SJSA1 (cell line): ENCODE data around the gene STUB1. TPM values are rescaled to one million over a fixed set of nuclear protein-coding genes. Genes with fewer than 3 reads are reported as not detected.

ENCODE experiments used
- DNase-seq, 2 experiments: peaks; one replicate each; pipeline ENCODE4 v3.0.0-alpha.2; 2015 to 2020; ENCODE audit warnings: low spot score in 2 of 2, low read depth in 1 of 2
- H3K27ac ChIP-seq: fragments of 250-450 bp; sonication (Bioruptor Pico); 2 replicates; pipeline ENCODE4 v1.5.1; 2020; ENCODE audit warnings: mild to moderate bottlenecking, moderate library complexity
- H3K27me3 ChIP-seq: fragments of 250-450 bp; sonication (Bioruptor Pico); replicated peaks from 2 replicates; pipeline ENCODE4 v1.5.1; 2020; ENCODE audit warnings: mild to moderate bottlenecking, moderate library complexity
- H3K36me3 ChIP-seq: fragments of 250-450 bp; sonication (Bioruptor Pico); 2 replicates; pipeline ENCODE4 v1.5.1; 2020; ENCODE audit warnings: mild to moderate bottlenecking
- H3K4me1 ChIP-seq: fragments of 250-450 bp; sonication (Bioruptor Pico); replicated peaks from 2 replicates; pipeline ENCODE4 v1.6.1; 2021; ENCODE audit warnings: mild to moderate bottlenecking
- H3K4me3 ChIP-seq: fragments of 250-450 bp; sonication (Bioruptor Pico); 2 replicates; pipeline ENCODE4 v1.5.1; 2020; ENCODE audit warnings: mild to moderate bottlenecking
- H3K9me3 ChIP-seq: fragments of 250-450 bp; sonication (Bioruptor Pico); replicated peaks from 2 replicates; pipeline ENCODE4 v1.5.1; 2020; ENCODE audit warnings: mild to moderate bottlenecking
- total RNA-seq: library from RNA; depleted of rRNA; stranded (reverse); fragments of >200 nt; shearing (Covaris generic); gene quantifications from 2 replicates; pipeline ENCODE4 v1.2.3, GENCODE V29; 2014; rRNA removed

The STUB1 gene
- total RNA-seq, result 150 and 253 TPM in 2 replicates

DNA sequence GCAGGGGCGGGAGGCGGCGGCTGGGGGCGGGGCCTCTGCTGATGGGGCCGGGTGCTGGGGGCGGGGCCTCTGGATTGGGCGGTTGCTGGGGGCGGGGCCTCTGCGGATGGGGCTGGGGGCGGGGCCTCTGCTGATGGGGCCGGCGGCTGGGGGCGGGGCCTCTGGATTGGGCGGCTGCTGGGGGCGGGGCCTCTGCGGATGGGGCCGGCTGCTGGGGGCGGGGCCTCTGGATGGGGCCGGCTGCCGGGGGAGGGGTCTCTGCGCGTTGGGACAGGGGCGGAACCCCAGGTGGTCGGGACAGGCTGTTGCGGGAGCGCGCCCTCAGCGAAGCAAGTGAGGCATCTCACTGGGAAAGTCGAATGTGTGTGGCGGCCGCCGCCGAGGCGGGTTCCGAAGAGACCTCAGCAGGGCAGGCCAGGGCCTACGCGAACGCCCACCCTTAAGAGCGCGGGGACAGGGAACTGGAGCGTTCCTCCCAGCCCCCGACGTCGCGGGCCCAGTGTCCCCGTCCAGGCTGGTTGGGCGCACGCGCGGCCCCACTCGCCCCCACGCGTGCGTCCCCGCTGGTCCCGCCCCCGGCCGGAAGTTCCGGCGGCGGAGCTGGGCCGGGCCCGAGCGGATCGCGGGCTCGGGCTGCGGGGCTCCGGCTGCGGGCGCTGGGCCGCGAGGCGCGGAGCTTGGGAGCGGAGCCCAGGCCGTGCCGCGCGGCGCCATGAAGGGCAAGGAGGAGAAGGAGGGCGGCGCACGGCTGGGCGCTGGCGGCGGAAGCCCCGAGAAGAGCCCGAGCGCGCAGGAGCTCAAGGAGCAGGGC, at the start of gene STUB1:
Gene STUB1, plus strand, starts transcription at position 597 of the 811 bp plus-strand sequence. Its CDS starts 116 bp downstream, at position 713.
- H3K27ac ChIP-seq, result peak within 1 kb of the TSS; percentile 70
- DNase-seq, result peak; percentile 90
- peaks cover 47% of the 10 kb centered on the region for H3K36me3 ChIP-seq
- peaks cover 46% of the 10 kb centered on the region for H3K4me1 ChIP-seq
- H3K4me3 ChIP-seq, result peak within 1 kb of the TSS; percentile 99
- H3K9me3 ChIP-seq, result peaks cover 5% of the 10 kb centered on the region
- no peaks in the 10 kb centered on the region for H3K27me3 ChIP-seq

DNA sequence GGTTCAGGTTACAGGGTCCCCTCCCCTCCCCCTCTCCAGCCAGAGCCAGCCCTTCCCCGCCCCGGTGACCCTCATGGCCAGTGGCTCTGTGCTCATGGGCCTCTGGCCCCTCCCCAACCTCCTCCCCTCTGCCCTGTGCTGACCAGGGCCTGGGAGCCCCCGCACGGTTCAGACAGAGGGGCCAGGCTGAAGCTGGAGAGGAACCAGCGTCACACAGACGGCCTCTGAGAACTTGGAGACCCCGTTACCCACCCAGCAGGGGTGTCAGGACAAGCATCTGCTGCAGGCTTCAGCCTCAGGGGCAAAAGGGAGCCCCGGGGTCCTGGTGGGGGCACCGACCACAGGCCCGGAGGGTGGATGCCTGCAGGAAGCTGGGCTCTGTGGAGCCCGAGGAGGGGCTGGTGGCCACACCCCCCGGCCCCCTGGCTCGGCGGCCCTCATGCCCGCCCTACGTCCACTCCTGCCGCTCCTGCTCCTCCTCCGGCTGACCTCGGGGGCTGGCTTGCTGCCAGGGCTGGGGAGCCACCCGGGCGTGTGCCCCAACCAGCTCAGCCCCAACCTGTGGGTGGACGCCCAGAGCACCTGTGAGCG, 49.3 kb upstream of the STUB1 start, which contains the start of gene WFIKKN1:
Gene WFIKKN1, plus strand, starts transcription at position 171 of the 591 bp plus-strand sequence. Its CDS starts 269 bp downstream, at position 440.
- no peaks in the 10 kb centered on the region for H3K27me3 ChIP-seq
- H3K4me1 ChIP-seq, result peaks cover 34% of the 10 kb centered on the region
- no peak within 1 kb of the TSS for H3K4me3 ChIP-seq
- H3K27ac ChIP-seq, result no peak within 1 kb of the TSS
- no peak for DNase-seq
- H3K36me3 ChIP-seq, result peaks cover 25% of the 10 kb centered on the region
- H3K9me3 ChIP-seq, result no peaks in the 10 kb centered on the region

DNA sequence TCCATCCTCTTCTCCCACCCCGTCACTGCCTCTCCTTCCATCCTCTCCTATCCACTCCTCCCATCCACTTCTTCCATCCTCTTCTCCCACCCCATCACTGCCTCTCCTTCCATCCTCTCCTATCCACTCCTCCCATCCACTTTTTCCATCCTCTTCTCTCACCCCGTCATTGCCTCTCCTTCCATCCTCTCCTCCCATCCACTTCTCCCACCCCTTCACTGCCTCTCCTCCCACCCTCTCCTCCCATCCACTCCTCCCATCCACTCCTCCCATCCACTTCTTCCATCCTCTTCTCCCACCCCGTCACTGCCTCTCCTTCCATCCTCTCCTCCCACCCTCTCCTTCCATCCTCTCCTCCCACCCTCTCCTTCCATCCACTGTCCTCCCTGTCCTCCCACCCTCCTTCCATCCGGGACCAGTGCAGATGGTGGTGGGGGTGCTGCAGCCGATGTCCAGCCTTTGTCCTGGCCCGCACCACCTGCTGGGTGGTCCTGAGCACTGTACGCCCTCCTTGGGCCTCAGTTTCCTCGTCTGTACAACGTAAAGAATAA, 48.3 kb upstream of the STUB1 start:
- Histone ChIP-seq H3K27ac (no peak overlapping the region), H3K4me3 (no peak overlapping the region), H3K4me1 (peaks cover 31% of the 10 kb centered on the region), H3K9me3 (no peaks in the 10 kb centered on the region), H3K27me3 (no peaks in the 10 kb centered on the region), H3K36me3 (peaks cover 19% of the 10 kb centered on the region)
- no peak for DNase-seq

DNA sequence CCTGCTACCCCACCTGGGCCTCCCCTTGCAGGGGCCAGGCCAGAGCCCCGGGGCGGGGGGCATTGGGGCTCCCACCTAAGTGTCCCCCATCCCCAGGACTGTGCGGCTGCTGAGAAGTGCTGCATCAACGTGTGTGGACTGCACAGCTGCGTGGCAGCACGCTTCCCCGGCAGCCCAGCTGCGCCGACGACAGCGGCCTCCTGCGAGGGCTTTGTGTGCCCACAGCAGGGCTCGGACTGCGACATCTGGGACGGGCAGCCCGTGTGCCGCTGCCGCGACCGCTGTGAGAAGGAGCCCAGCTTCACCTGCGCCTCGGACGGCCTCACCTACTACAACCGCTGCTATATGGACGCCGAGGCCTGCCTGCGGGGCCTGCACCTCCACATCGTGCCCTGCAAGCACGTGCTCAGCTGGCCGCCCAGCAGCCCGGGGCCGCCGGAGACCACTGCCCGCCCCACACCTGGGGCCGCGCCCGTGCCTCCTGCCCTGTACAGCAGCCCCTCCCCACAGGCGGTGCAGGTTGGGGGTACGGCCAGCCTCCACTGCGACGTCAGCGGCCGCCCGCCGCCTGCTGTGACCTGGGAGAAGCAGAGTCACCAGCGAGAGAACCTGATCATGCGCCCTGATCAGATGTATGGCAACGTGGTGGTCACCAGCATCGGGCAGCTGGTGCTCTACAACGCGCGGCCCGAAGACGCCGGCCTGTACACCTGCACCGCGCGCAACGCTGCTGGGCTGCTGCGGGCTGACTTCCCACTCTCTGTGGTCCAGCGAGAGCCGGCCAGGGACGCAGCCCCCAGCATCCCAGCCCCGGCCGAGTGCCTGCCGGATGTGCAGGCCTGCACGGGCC, 47.5 kb upstream of the STUB1 start:
- Histone ChIP-seq H3K4me1 (peaks cover 28% of the 10 kb centered on the region), H3K27me3 (no peaks in the 10 kb centered on the region), H3K27ac (no peak overlapping the region), H3K4me3 (no peak overlapping the region), H3K36me3 (peaks cover 14% of the 10 kb centered on the region), H3K9me3 (no peaks in the 10 kb centered on the region)
- DNase-seq, result no peak

DNA sequence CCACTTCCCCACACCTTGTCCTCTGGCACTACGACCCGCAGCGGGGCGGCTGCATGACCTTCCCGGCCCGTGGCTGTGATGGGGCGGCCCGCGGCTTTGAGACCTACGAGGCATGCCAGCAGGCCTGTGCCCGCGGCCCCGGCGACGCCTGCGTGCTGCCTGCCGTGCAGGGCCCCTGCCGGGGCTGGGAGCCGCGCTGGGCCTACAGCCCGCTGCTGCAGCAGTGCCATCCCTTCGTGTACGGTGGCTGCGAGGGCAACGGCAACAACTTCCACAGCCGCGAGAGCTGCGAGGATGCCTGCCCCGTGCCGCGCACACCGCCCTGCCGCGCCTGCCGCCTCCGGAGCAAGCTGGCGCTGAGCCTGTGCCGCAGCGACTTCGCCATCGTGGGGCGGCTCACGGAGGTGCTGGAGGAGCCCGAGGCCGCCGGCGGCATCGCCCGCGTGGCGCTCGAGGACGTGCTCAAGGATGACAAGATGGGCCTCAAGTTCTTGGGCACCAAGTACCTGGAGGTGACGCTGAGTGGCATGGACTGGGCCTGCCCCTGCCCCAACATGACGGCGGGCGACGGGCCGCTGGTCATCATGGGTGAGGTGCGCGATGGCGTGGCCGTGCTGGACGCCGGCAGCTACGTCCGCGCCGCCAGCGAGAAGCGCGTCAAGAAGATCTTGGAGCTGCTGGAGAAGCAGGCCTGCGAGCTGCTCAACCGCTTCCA, 46.7 kb upstream of the STUB1 start:
- Histone ChIP-seq H3K4me1 (peaks cover 26% of the 10 kb centered on the region), H3K4me3 (no peak overlapping the region), H3K27ac (no peak overlapping the region), H3K9me3 (no peaks in the 10 kb centered on the region), H3K27me3 (no peaks in the 10 kb centered on the region), H3K36me3 (peaks cover 13% of the 10 kb centered on the region)
- DNase-seq, result no peak

DNA sequence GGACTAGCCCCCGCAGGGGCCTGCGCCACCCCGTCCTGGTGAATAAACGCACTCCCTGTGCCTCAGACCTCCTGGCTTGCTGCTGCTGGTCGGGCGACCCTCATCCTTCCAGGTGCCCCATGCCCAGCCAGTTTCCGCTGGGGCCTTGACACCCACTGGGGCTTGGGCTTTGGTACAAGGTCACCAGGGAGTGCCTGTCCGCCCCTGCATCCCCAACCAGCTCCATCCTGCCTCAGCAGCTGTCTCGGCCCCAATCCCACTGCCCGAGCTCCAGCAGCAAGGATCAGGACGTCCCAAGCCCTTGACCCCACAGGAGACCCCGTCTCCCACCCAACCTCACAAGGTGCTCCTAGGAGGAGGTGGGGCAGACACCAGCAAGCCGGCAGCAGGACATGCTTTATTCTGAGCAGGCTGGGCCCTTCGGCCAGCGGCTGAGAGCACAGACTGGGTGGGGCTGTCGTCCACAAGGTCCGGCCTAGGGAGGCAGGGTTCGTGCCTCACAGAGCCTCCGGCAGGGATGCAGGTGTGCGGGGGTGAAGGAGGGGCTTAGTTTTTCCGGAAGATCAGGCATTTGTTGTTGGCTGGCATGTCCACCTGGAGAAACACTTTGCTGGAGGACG, 46.0 kb upstream of the STUB1 start:
- Histone ChIP-seq H3K36me3 (peaks cover 13% of the 10 kb centered on the region), H3K4me1 (peaks cover 26% of the 10 kb centered on the region), H3K4me3 (no peak overlapping the region), H3K27me3 (no peaks in the 10 kb centered on the region), H3K9me3 (no peaks in the 10 kb centered on the region), H3K27ac (no peak overlapping the region)
- no peak for DNase-seq

DNA sequence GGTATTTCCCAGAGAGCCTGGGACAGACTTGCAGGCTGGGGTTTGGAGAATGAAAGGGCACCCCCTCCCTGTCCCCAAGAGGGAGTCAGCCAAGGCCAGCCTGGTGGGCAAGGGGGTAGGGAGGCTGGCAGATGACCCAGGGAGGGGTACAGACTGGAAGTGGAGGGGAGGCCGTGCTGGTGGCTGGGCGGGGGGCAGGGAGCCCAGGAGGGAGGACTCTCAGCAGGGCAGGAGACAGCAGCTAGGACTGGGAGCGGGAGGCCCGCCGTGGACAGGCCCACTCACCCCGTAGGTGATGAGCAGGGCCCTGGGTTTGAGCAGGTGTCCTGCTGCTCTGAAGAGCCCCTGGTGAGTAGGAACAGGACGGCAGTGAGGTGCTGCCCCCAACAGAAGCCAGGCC, 45.2 kb upstream of the STUB1 start:
- H3K9me3 ChIP-seq, result no peaks in the 10 kb centered on the region
- peaks cover 13% of the 10 kb centered on the region for H3K36me3 ChIP-seq
- no peaks in the 10 kb centered on the region for H3K27me3 ChIP-seq
- no peak for DNase-seq
- H3K4me3 ChIP-seq, result peak overlapping the region; percentile 65; the same call in 1 of the 2 replicates
- H3K27ac ChIP-seq, result no peak overlapping the region
- peaks cover 26% of the 10 kb centered on the region for H3K4me1 ChIP-seq

DNA sequence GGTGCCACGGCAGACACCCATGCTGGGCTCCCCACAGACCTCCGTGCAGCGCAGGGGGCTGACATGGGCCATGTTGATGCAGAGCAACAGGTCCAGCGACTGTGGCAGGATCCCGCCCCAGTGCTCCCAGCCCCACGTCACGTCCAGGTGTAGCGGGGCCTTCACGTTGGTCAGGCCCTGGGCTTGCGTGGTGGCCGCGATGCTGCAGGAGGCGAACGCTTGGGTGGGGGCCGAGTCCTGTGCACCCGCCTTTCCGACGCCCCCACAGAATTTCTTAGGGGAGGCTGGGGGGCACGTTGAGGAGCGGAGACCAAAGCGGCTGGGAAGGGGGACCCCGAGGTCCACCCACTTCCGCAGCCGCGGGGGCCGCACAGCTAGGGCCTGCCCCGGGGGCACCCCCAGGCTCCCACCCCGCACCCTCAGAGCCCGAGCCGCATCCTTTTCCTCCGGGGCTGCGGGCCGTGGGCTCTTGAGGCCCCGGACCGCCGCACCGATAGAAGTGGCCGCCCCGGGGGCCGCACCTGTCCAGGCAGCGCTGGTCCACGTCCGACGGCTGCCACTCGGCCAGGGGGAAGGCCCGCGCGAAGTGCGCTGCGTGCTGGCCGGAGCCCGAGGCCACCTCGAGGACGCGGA, 44.5 kb upstream of the STUB1 start:
- no peak for DNase-seq
- no peak overlapping the region for H3K27ac ChIP-seq
- H3K4me1 ChIP-seq, result peaks cover 26% of the 10 kb centered on the region
- peaks cover 13% of the 10 kb centered on the region for H3K36me3 ChIP-seq
- no peaks in the 10 kb centered on the region for H3K9me3 ChIP-seq
- H3K4me3 ChIP-seq, result peak overlapping the region; percentile 65
- no peaks in the 10 kb centered on the region for H3K27me3 ChIP-seq

DNA sequence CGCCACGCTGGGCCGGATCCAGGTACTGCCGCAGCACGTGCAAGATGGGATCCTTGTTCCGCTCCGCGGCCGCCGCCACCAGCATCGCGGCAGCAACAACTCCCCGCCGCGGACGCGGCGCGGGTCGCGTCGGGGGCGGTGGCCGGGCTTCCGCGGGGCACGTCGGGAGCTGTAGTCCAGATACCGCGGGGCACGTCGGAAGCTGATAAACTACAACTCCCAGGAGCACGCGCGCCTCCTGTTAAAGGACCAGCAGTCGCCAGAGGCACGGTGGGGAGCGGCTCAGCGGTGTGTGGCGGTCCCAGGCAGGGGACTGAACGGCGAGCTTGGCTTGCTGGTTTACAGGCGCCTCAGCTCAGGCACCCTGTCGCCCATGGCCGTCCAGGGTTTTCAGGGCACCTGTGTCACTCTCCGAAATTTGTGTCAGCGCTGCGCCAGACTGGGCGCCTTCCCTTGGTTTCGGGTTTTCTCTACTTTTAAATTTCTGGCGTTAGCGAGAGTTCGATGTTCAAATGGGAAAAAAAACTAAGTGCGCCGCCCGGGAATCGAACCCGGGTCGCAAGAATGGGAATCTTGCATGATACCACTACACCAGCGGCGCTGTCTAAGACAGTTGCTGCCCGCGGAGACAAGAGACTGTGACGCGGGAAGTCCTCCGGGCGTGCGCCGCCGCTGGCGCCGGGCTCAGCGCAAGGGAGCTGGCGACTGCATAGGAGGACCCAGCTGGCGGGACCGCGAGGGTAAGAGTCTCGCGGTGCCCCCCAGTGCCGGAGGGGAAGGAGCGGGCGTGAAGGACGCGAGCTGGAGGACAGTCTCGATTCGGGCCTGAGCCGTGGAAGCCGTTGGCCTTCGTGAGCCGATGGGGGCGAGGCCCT, 43.8 kb upstream of the STUB1 start, which contains the start of gene METTL26:
Gene METTL26, minus strand, starts transcription at position 100 of the 875 bp plus-strand sequence. Its CDS starts 15 bp downstream, at position 85.
- H3K27ac ChIP-seq, result peak within 1 kb of the TSS; percentile 81
- peak within 1 kb of the TSS; percentile 65 for H3K4me3 ChIP-seq
- peaks cover under 1% of the 10 kb centered on the region; the same call in 1 of the 2 replicates for H3K9me3 ChIP-seq
- peaks cover 13% of the 10 kb centered on the region for H3K36me3 ChIP-seq
- peak; percentile 96 to 97 for DNase-seq
- H3K4me1 ChIP-seq, result peaks cover 23% of the 10 kb centered on the region
- no peaks in the 10 kb centered on the region for H3K27me3 ChIP-seq

DNA sequence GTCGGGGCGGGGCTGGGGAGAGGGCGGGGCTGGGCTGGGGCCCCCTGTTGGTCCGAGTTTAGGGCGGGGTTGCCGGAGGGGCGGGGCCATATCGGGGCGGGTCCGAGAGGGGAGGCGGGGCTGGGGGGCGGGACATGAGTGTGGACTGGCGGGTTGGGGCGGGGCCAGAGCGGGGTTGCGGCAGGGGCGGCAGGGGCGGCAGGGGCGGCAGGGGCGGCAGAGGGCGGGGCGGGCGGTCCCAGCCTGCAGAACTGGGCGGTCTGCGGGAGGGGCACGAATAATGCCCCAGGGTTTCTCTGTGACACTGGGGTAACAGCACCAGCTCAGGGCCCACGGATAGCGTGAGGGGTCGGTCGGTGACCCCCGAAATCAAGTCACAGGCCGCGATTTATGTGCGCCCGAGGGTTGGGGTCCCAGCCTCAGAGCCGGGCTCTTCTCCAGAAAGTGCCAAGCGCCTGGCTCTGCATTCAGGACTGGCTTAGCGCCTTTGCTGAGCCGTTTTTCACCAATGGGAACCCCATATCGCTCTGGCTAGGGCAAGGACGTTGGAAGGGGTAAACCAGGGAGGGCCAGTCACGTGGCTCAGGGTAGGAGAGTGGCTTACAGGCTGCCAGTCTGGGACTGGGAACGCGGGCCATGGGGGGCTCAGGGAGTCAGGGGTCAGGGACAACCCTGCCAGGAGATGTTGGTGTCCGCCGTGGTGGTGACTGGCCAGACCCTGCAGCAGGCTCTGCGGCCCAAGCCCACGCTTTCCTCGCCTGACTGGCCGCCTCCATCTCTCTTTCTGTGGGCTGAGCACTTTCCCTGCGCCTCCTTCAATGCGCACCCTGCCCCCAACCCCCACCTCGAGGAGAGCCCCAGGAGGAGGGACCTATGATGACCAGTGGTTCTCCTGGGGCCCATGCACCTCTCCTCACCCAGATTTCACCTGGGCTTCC, 42.9 kb upstream of the STUB1 start:
- DNase-seq, result peak in 1 of 2 experiments; percentile 92
- Histone ChIP-seq H3K27ac (peak overlapping the region; percentile 81), H3K4me3 (peak overlapping the region; percentile 65), H3K36me3 (peaks cover 13% of the 10 kb centered on the region), H3K4me1 (peaks cover 32% of the 10 kb centered on the region), H3K27me3 (peaks cover 8% of the 10 kb centered on the region), H3K9me3 (peaks cover 4% of the 10 kb centered on the region)
